Activated naive CD4-positive, alpha-beta T cell treated with anti-CD3 and anti-CD28 coated beads for 36 hours (primary cell): ENCODE data around the gene BRF1. TPM values are rescaled to one million over a fixed set of nuclear protein-coding genes. Genes with fewer than 3 reads are reported as not detected.

ENCODE experiments used
- CTCF ChIA-PET: fragments of 350-600 bp; sonication (Branson Sonifier 250); formaldehyde crosslinking; loops from one replicate; lab custom pipeline; 2021; ENCODE audit warnings: antibody characterized with exemption; lab: Charles Lee
- DNase-seq: peaks from one replicate; pipeline ENCODE4 v3.0.0-alpha.2; 2020
- H3K27ac Mint-ChIP-seq: one replicate; pipeline ENCODE4 v1.8.0; 2021; ENCODE audit warnings: mild to moderate bottlenecking, mixed read lengths
- H3K27me3 Mint-ChIP-seq: one replicate; pipeline ENCODE4 v1.8.0; 2021; ENCODE audit warnings: low read depth, mixed read lengths
- H3K36me3 Mint-ChIP-seq: one replicate; pipeline ENCODE4 v1.8.0; 2021; ENCODE audit warnings: low read depth, mixed read lengths
- H3K4me1 Mint-ChIP-seq: one replicate; pipeline ENCODE4 v1.8.0; 2021; ENCODE audit warnings: low read depth, mixed read lengths
- H3K4me3 Mint-ChIP-seq: one replicate; pipeline ENCODE4 v1.8.0; 2021; ENCODE audit warnings: mild to moderate bottlenecking, moderate library complexity, mixed read lengths
- H3K9me3 Mint-ChIP-seq: one replicate; pipeline ENCODE4 v1.8.0; 2021; ENCODE audit warnings: mixed read lengths
- intact Hi-C: fragments of 100-400 bp; cut with micrococcal nuclease; formaldehyde crosslinking; loops from one replicate; pipeline ENCODE4 v1.15.1; 2023
- total RNA-seq, 2 experiments: library from RNA; stranded (reverse); gene quantifications; one replicate each; pipeline ENCODE4 v1.2.3, GENCODE V29; 2021

BRF1 gene
- total RNA-seq, 2 experiments from 2014 or later = 20.6 to 23.4 TPM

GRCh38 chr14:105257464-105257863 is 43.3 kb downstream of the BRF1 start:
- Mint-ChIP-seq H3K9me3 (no peaks in the 10 kb centered on the region), H3K4me3 (no peak overlapping the region), H3K4me1 (peaks cover 8% of the 10 kb centered on the region), H3K27ac (no peak overlapping the region), H3K36me3 (no peaks in the 10 kb centered on the region), H3K27me3 (no peaks in the 10 kb centered on the region)
- CTCF ChIA-PET = no interaction called here
- peak; percentile 22 for DNase-seq
- intact Hi-C loops = no loop called here

- no peak for DNase-seq
These were observed 44.4 kb downstream of the BRF1 start for GRCh38 chr14:105256292-105256960.

GRCh38 chr14:105255021-105255507 is 45.7 kb downstream of the BRF1 start:
- CTCF ChIA-PET = interaction anchor here (1.1 kb wide), 1 partner anchor 97 kb away, joined by 3 read pairs; no protein-coding TSS in a partner anchor
- no peaks in the 10 kb centered on the region for H3K27me3 Mint-ChIP-seq
- no peaks in the 10 kb centered on the region for H3K9me3 Mint-ChIP-seq
- no peak overlapping the region for H3K4me3 Mint-ChIP-seq
- intact Hi-C loops = no loop called here
- peaks cover 11% of the 10 kb centered on the region for H3K4me1 Mint-ChIP-seq
- no peak for DNase-seq
- H3K27ac Mint-ChIP-seq = no peak overlapping the region
- H3K36me3 Mint-ChIP-seq = no peaks in the 10 kb centered on the region

More at GRCh38 chr14:105256292-105256960, 44.4 kb downstream of the BRF1 start:
- no peak overlapping the region for H3K4me3 Mint-ChIP-seq
- intact Hi-C loops = no loop called here
- H3K4me1 Mint-ChIP-seq = peaks cover 8% of the 10 kb centered on the region
- H3K36me3 Mint-ChIP-seq = no peaks in the 10 kb centered on the region
- no peaks in the 10 kb centered on the region for H3K9me3 Mint-ChIP-seq
- CTCF ChIA-PET = no interaction called here
- no peaks in the 10 kb centered on the region for H3K27me3 Mint-ChIP-seq
- H3K27ac Mint-ChIP-seq = no peak overlapping the region

GRCh38 chr14:105253329-105253682 is 47.5 kb downstream of the BRF1 start:
- no peaks in the 10 kb centered on the region for H3K9me3 Mint-ChIP-seq
- DNase-seq = no peak
- H3K27me3 Mint-ChIP-seq = no peaks in the 10 kb centered on the region
- H3K27ac Mint-ChIP-seq = no peak overlapping the region
- CTCF ChIA-PET = no interaction called here
- H3K4me3 Mint-ChIP-seq = no peak overlapping the region
- intact Hi-C loops = no loop called here
- H3K4me1 Mint-ChIP-seq = peaks cover 19% of the 10 kb centered on the region
- H3K36me3 Mint-ChIP-seq = no peaks in the 10 kb centered on the region

- Mint-ChIP-seq H3K27me3 (no peaks in the 10 kb centered on the region), H3K4me1 (peaks cover 16% of the 10 kb centered on the region), H3K4me3 (no peak overlapping the region), H3K27ac (no peak overlapping the region), H3K9me3 (no peaks in the 10 kb centered on the region), H3K36me3 (no peaks in the 10 kb centered on the region)
- CTCF ChIA-PET = no interaction called here
- DNase-seq = no peak
- intact Hi-C loops = no loop called here
These were observed 48.1 kb downstream of the BRF1 start for GRCh38 chr14:105252552-105253328.

GRCh38 chr14:105251920-105252319 is 48.9 kb downstream of the BRF1 start:
- no peaks in the 10 kb centered on the region for H3K9me3 Mint-ChIP-seq
- H3K36me3 Mint-ChIP-seq = peaks cover 4% of the 10 kb centered on the region
- H3K4me1 Mint-ChIP-seq = peaks cover 15% of the 10 kb centered on the region
- intact Hi-C loops = no loop called here
- CTCF ChIA-PET = no interaction called here
- no peak overlapping the region for H3K27ac Mint-ChIP-seq
- DNase-seq = no peak
- H3K27me3 Mint-ChIP-seq = no peaks in the 10 kb centered on the region
- H3K4me3 Mint-ChIP-seq = no peak overlapping the region

- Mint-ChIP-seq H3K27ac (no peak overlapping the region), H3K4me3 (no peak overlapping the region), H3K36me3 (peaks cover 5% of the 10 kb centered on the region), H3K9me3 (no peaks in the 10 kb centered on the region), H3K27me3 (no peaks in the 10 kb centered on the region), H3K4me1 (peaks cover 17% of the 10 kb centered on the region)
- CTCF ChIA-PET = no interaction called here
- DNase-seq = no peak
- intact Hi-C loops = no loop called here
These were observed 49.8 kb downstream of the BRF1 start for GRCh38 chr14:105250986-105251385.

- peaks cover 20% of the 10 kb centered on the region for H3K4me1 Mint-ChIP-seq
- no peak overlapping the region for H3K27ac Mint-ChIP-seq
- CTCF ChIA-PET = no interaction called here
- DNase-seq = no peak
- peak overlapping the region; percentile 73 for H3K4me3 Mint-ChIP-seq
- no peaks in the 10 kb centered on the region for H3K27me3 Mint-ChIP-seq
- H3K36me3 Mint-ChIP-seq = peaks cover 5% of the 10 kb centered on the region
- H3K9me3 Mint-ChIP-seq = no peaks in the 10 kb centered on the region
- intact Hi-C loops = no loop called here
These were observed 50.8 kb downstream of the BRF1 start for GRCh38 chr14:105250008-105250366.

- H3K27ac Mint-ChIP-seq = no peak overlapping the region
- H3K4me1 Mint-ChIP-seq = peaks cover 20% of the 10 kb centered on the region
- no peak for DNase-seq
- intact Hi-C loops = no loop called here
- no peaks in the 10 kb centered on the region for H3K27me3 Mint-ChIP-seq
- CTCF ChIA-PET = interaction anchor here (1.3 kb wide), 2 partner anchors 10 to 56 kb away, joined by 3 read pairs; no protein-coding TSS in a partner anchor
- peaks cover 5% of the 10 kb centered on the region for H3K36me3 Mint-ChIP-seq
- H3K4me3 Mint-ChIP-seq = peak overlapping the region; percentile 73
- no peaks in the 10 kb centered on the region for H3K9me3 Mint-ChIP-seq
These were observed 51.4 kb downstream of the BRF1 start for GRCh38 chr14:105249182-105250007.

GRCh38 chr14:105248368-105249181 is 52.2 kb downstream of the BRF1 start, which contains the start of gene BTBD6:
Gene BTBD6 (plus strand): TSS chr14:105248533. CDS start chr14:105248712, 179 bp downstream.
- Mint-ChIP-seq H3K4me1 (peaks cover 20% of the 10 kb centered on the region), H3K27me3 (no peaks in the 10 kb centered on the region), H3K9me3 (no peaks in the 10 kb centered on the region), H3K27ac (no peak within 1 kb of the TSS), H3K4me3 (peak within 1 kb of the TSS; percentile 73), H3K36me3 (peaks cover 5% of the 10 kb centered on the region)
- peak; percentile 87 for DNase-seq
- intact Hi-C loops = no loop called here
- CTCF ChIA-PET = interaction anchor here (1.3 kb wide), 2 partner anchors 11 to 57 kb away, joined by 3 read pairs; no protein-coding TSS in a partner anchor

GRCh38 chr14:105247715-105248367 is 53.0 kb downstream of the BRF1 start:
- peaks cover 5% of the 10 kb centered on the region for H3K36me3 Mint-ChIP-seq
- H3K9me3 Mint-ChIP-seq = no peaks in the 10 kb centered on the region
- intact Hi-C loops = no loop called here
- no peaks in the 10 kb centered on the region for H3K27me3 Mint-ChIP-seq
- peak overlapping the region; percentile 72 for H3K4me3 Mint-ChIP-seq
- peaks cover 20% of the 10 kb centered on the region for H3K4me1 Mint-ChIP-seq
- CTCF ChIA-PET = interaction anchor here (0.7 kb wide), 1 partner anchor 230 kb away, joined by 3 read pairs; no protein-coding TSS in a partner anchor
- no peak for DNase-seq
- H3K27ac Mint-ChIP-seq = no peak overlapping the region
